ENCODE data around the gene DUSP12. TPM values are rescaled to one million over a fixed set of nuclear protein-coding genes. Genes with fewer than 3 reads are reported as not detected.
A peak's percentile ranks its signal among the peaks of the same experiment; 100 is the strongest.

The DUSP12 gene
- total and polyA plus RNA-seq, 9 of the 15 experiments (the other 6 are each of a cell fraction or from before 2014, with no cell fraction given): 10.4 to 81.4 (median 43.6) TPM

- TF ChIP-seq E2F6 (IDR thresholded peaks at IDR 0.05; ENCODE audit: borderline replicate concordance in 1 of 2, extremely low read depth in 1 of 2, insufficient read depth in 1 of 2, insufficient read length in 1 of 2, low read depth in 1 of 2, low read length in 1 of 2, poor library complexity in 1 of 2, severe bottlenecking in 1 of 2) (peak; percentile 43 to 51), NCOA6 (IDR thresholded peaks at IDR 0.05) (no peak), ZBTB43 (CRISPR knock-in tag; IDR thresholded peaks at IDR 0.05) (no peak), KLF10 (CRISPR knock-in tag; IDR thresholded peaks at IDR 0.05) (no peak), CLOCK (CRISPR knock-in tag; IDR thresholded peaks at IDR 0.05; ENCODE audit: borderline replicate concordance) (no peak), GABPB2 (CRISPR knock-in tag; conservative IDR thresholded peaks at IDR 0.05) (no peak), ELF4 (CRISPR knock-in tag; IDR thresholded peaks at IDR 0.05) (no peak), HMBOX1 (IDR thresholded peaks at IDR 0.05) (no peak), ZNF584 (CRISPR knock-in tag; IDR thresholded peaks at IDR 0.05; ENCODE audit: low read depth) (no peak), KLF6 (CRISPR knock-in tag; IDR thresholded peaks at IDR 0.05; ENCODE audit: borderline replicate concordance) (no peak), ZNF324 (CRISPR knock-in tag; IDR thresholded peaks at IDR 0.05) (no peak), ZNF41 (CRISPR knock-in tag; conservative IDR thresholded peaks at IDR 0.05) (no peak), ZNF57 (CRISPR knock-in tag; IDR thresholded peaks at IDR 0.05) (no peak), RBBP5 (IDR thresholded peaks at IDR 0.05; ENCODE audit: borderline replicate concordance, insufficient read depth, low read length, poor library complexity, severe bottlenecking) (peak; percentile 70), NELFE (IDR thresholded peaks at IDR 0.05; ENCODE audit: insufficient read depth, insufficient read length) (no peak), SAFB2 (IDR thresholded peaks at IDR 0.05; ENCODE audit: borderline replicate concordance, low read depth, low read length, severe bottlenecking) (no peak)
- TF ChIP-seq, protein P1, sequence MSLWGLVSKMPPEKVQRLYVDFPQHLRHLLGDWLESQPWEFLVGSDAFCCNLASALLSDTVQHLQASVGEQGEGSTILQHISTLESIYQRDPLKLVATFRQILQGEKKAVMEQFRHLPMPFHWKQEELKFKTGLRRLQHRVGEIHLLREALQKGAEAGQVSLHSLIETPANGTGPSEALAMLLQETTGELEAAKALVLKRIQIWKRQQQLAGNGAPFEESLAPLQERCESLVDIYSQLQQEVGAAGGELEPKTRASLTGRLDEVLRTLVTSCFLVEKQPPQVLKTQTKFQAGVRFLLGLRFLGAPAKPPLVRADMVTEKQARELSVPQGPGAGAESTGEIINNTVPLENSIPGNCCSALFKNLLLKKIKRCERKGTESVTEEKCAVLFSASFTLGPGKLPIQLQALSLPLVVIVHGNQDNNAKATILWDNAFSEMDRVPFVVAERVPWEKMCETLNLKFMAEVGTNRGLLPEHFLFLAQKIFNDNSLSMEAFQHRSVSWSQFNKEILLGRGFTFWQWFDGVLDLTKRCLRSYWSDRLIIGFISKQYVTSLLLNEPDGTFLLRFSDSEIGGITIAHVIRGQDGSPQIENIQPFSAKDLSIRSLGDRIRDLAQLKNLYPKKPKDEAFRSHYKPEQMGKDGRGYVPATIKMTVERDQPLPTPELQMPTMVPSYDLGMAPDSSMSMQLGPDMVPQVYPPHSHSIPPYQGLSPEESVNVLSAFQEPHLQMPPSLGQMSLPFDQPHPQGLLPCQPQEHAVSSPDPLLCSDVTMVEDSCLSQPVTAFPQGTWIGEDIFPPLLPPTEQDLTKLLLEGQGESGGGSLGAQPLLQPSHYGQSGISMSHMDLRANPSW (CRISPR knock-in tag; IDR thresholded peaks at IDR 0.05): no peak
Measured at GRCh38 chr1:161726473-161727255, 22.9 kb upstream of the DUSP12 start (continued).
